ENCODE measurements around the gene SLC6A4. TPM values are rescaled to one million over a fixed set of nuclear protein-coding genes. Genes with fewer than 3 reads are reported as not detected.

SLC6A4 gene
- total RNA-seq, 2 donors from 2014 or later: 0.05 TPM; not detected in 1

GRCh38 chr17:30224419-30224960, 11.0 kb downstream of the SLC6A4 start:
- no peak overlapping the region for H3K27ac Mint-ChIP-seq
- DNase-seq: no peak
- H3K4me3 Mint-ChIP-seq: no peak overlapping the region
- no peaks in the 10 kb centered on the region for H3K9me3 Mint-ChIP-seq
- no peak for ATAC-seq (replicated peaks in 1 of 2)
- no peaks in the 10 kb centered on the region for H3K4me1 Mint-ChIP-seq (ENCODE audit: low read depth)
- H3K27me3 Mint-ChIP-seq (ENCODE audit: low read depth): peaks cover 24% of the 10 kb centered on the region
- H3K36me3 Mint-ChIP-seq (ENCODE audit: insufficient read depth in 2 of 2): no peaks in the 10 kb centered on the region

GRCh38 chr17:30222721-30223175, 12.7 kb downstream of the SLC6A4 start:
- ATAC-seq (replicated peaks in 1 of 2) (no peak), DNase-seq (no peak)
- H3K27ac Mint-ChIP-seq: no peak overlapping the region
- H3K4me1 Mint-ChIP-seq (ENCODE audit: low read depth): no peaks in the 10 kb centered on the region
- no peak overlapping the region for H3K4me3 Mint-ChIP-seq
- H3K36me3 Mint-ChIP-seq (ENCODE audit: insufficient read depth in 2 of 2): no peaks in the 10 kb centered on the region
- no peaks in the 10 kb centered on the region for H3K9me3 Mint-ChIP-seq
- peaks cover 8% of the 10 kb centered on the region for H3K27me3 Mint-ChIP-seq (ENCODE audit: low read depth)

GRCh38 chr17:30222251-30222650, 13.2 kb downstream of the SLC6A4 start:
- H3K4me3 Mint-ChIP-seq: no peak overlapping the region
- H3K9me3 Mint-ChIP-seq: no peaks in the 10 kb centered on the region
- DNase-seq: no peak
- no peak overlapping the region for H3K27ac Mint-ChIP-seq
- peaks cover 8% of the 10 kb centered on the region for H3K27me3 Mint-ChIP-seq (ENCODE audit: low read depth)
- no peaks in the 10 kb centered on the region for H3K36me3 Mint-ChIP-seq (ENCODE audit: insufficient read depth in 2 of 2)
- H3K4me1 Mint-ChIP-seq (ENCODE audit: low read depth): no peaks in the 10 kb centered on the region
- ATAC-seq (replicated peaks in 1 of 2): no peak

GRCh38 chr17:30221346-30221745, 14.2 kb downstream of the SLC6A4 start:
- no peaks in the 10 kb centered on the region for H3K4me1 Mint-ChIP-seq (ENCODE audit: low read depth)
- no peaks in the 10 kb centered on the region for H3K36me3 Mint-ChIP-seq (ENCODE audit: insufficient read depth in 2 of 2)
- ATAC-seq (replicated peaks in 1 of 2) (no peak), DNase-seq (no peak)
- H3K27me3 Mint-ChIP-seq (ENCODE audit: low read depth): peaks cover 8% of the 10 kb centered on the region
- no peak overlapping the region for H3K27ac Mint-ChIP-seq
- H3K9me3 Mint-ChIP-seq: no peaks in the 10 kb centered on the region
- no peak overlapping the region for H3K4me3 Mint-ChIP-seq

GRCh38 chr17:30220414-30220813, 15.1 kb downstream of the SLC6A4 start:
- no peaks in the 10 kb centered on the region for H3K36me3 Mint-ChIP-seq (ENCODE audit: insufficient read depth in 2 of 2)

GRCh38 chr17:30219833-30220232, 15.7 kb downstream of the SLC6A4 start:
- Mint-ChIP-seq H3K36me3 (ENCODE audit: insufficient read depth in 2 of 2) (no peaks in the 10 kb centered on the region), H3K4me1 (ENCODE audit: low read depth) (no peaks in the 10 kb centered on the region), H3K4me3 (no peak overlapping the region), H3K27ac (no peak overlapping the region), H3K27me3 (ENCODE audit: low read depth) (no peaks in the 10 kb centered on the region), H3K9me3 (no peaks in the 10 kb centered on the region)
- ATAC-seq (replicated peaks in 1 of 2) (no peak), DNase-seq (no peak)

More at GRCh38 chr17:30220414-30220813, 15.1 kb downstream of the SLC6A4 start:
- Mint-ChIP-seq H3K27ac (no peak overlapping the region), H3K4me3 (no peak overlapping the region), H3K27me3 (ENCODE audit: low read depth) (peaks cover under 1% of the 10 kb centered on the region), H3K4me1 (ENCODE audit: low read depth) (no peaks in the 10 kb centered on the region), H3K9me3 (no peaks in the 10 kb centered on the region)
- DNase-seq (no peak), ATAC-seq (replicated peaks in 1 of 2) (no peak)

GRCh38 chr17:30219315-30219714, 16.2 kb downstream of the SLC6A4 start:
- Mint-ChIP-seq H3K27ac (no peak overlapping the region), H3K4me1 (ENCODE audit: low read depth) (no peaks in the 10 kb centered on the region), H3K27me3 (ENCODE audit: low read depth) (no peaks in the 10 kb centered on the region), H3K36me3 (ENCODE audit: insufficient read depth in 2 of 2) (no peaks in the 10 kb centered on the region), H3K4me3 (no peak overlapping the region), H3K9me3 (no peaks in the 10 kb centered on the region)
- DNase-seq (no peak), ATAC-seq (replicated peaks in 1 of 2) (no peak)

GRCh38 chr17:30218799-30219198, 16.7 kb downstream of the SLC6A4 start:
- no peaks in the 10 kb centered on the region for H3K27me3 Mint-ChIP-seq (ENCODE audit: low read depth)
- ATAC-seq (replicated peaks in 1 of 2): peak in 1 of 2 donors; percentile 30

GRCh38 chr17:30217746-30218245, 17.7 kb downstream of the SLC6A4 start:
- Mint-ChIP-seq H3K4me1 (ENCODE audit: low read depth) (peaks cover 3% of the 10 kb centered on the region), H3K36me3 (ENCODE audit: insufficient read depth in 2 of 2) (no peaks in the 10 kb centered on the region), H3K27me3 (ENCODE audit: low read depth) (no peaks in the 10 kb centered on the region), H3K9me3 (no peaks in the 10 kb centered on the region), H3K27ac (no peak overlapping the region), H3K4me3 (no peak overlapping the region)
- ATAC-seq (replicated peaks in 1 of 2): no peak
- no peak for DNase-seq

More at GRCh38 chr17:30218799-30219198, 16.7 kb downstream of the SLC6A4 start:
- H3K9me3 Mint-ChIP-seq: no peaks in the 10 kb centered on the region
- DNase-seq: no peak
- H3K4me1 Mint-ChIP-seq (ENCODE audit: low read depth): no peaks in the 10 kb centered on the region
- no peak overlapping the region for H3K4me3 Mint-ChIP-seq
- no peak overlapping the region for H3K27ac Mint-ChIP-seq
- H3K36me3 Mint-ChIP-seq (ENCODE audit: insufficient read depth in 2 of 2): no peaks in the 10 kb centered on the region

GRCh38 chr17:30217054-30217453, 18.4 kb downstream of the SLC6A4 start:
- Mint-ChIP-seq H3K36me3 (ENCODE audit: insufficient read depth in 2 of 2) (no peaks in the 10 kb centered on the region), H3K4me3 (no peak overlapping the region), H3K9me3 (no peaks in the 10 kb centered on the region), H3K27me3 (ENCODE audit: low read depth) (no peaks in the 10 kb centered on the region), H3K27ac (no peak overlapping the region), H3K4me1 (ENCODE audit: low read depth) (peaks cover 5% of the 10 kb centered on the region)
- DNase-seq (no peak), ATAC-seq (replicated peaks in 1 of 2) (no peak)

GRCh38 chr17:30212750-30213149, 22.7 kb downstream of the SLC6A4 start:
- H3K27ac Mint-ChIP-seq: no peak overlapping the region
- H3K27me3 Mint-ChIP-seq (ENCODE audit: low read depth): peaks cover 10% of the 10 kb centered on the region
- DNase-seq (peak; percentile 12 to 28), ATAC-seq (replicated peaks in 1 of 2) (peak; percentile 40 to 77)
- no peak overlapping the region for H3K4me3 Mint-ChIP-seq
- H3K36me3 Mint-ChIP-seq (ENCODE audit: insufficient read depth in 2 of 2): no peaks in the 10 kb centered on the region
- H3K4me1 Mint-ChIP-seq (ENCODE audit: low read depth): peaks cover 14% of the 10 kb centered on the region
- H3K9me3 Mint-ChIP-seq: no peaks in the 10 kb centered on the region

GRCh38 chr17:30211371-30211770, 24.1 kb downstream of the SLC6A4 start:
- Mint-ChIP-seq H3K9me3 (no peaks in the 10 kb centered on the region), H3K27ac (no peak overlapping the region)
- ATAC-seq (replicated peaks in 1 of 2): peak in 1 of 2 donors; percentile 72

GRCh38 chr17:30210901-30211300, 24.6 kb downstream of the SLC6A4 start:
- Mint-ChIP-seq H3K27me3 (ENCODE audit: low read depth) (peaks cover 10% of the 10 kb centered on the region), H3K4me3 (no peak overlapping the region), H3K4me1 (ENCODE audit: low read depth) (peaks cover 15% of the 10 kb centered on the region), H3K27ac (no peak overlapping the region), H3K36me3 (ENCODE audit: insufficient read depth in 2 of 2) (no peaks in the 10 kb centered on the region), H3K9me3 (no peaks in the 10 kb centered on the region)
- ATAC-seq (replicated peaks in 1 of 2) (no peak), DNase-seq (no peak)

More at GRCh38 chr17:30211371-30211770, 24.1 kb downstream of the SLC6A4 start:
- Mint-ChIP-seq H3K4me3 (no peak overlapping the region), H3K36me3 (ENCODE audit: insufficient read depth in 2 of 2) (no peaks in the 10 kb centered on the region), H3K27me3 (ENCODE audit: low read depth) (peaks cover 10% of the 10 kb centered on the region), H3K4me1 (ENCODE audit: low read depth) (peaks cover 15% of the 10 kb centered on the region)
- DNase-seq: peak in 1 of 2 donors; percentile 14

- Mint-ChIP-seq H3K9me3 (no peaks in the 10 kb centered on the region), H3K27me3 (ENCODE audit: low read depth) (peaks cover 10% of the 10 kb centered on the region), H3K4me1 (ENCODE audit: low read depth) (peaks cover 15% of the 10 kb centered on the region), H3K36me3 (ENCODE audit: insufficient read depth in 2 of 2) (no peaks in the 10 kb centered on the region), H3K4me3 (no peak overlapping the region), H3K27ac (no peak overlapping the region)
- DNase-seq (no peak), ATAC-seq (replicated peaks in 1 of 2) (no peak)
These were observed 25.1 kb downstream of the SLC6A4 start for GRCh38 chr17:30210366-30210765.
